K562 (cell line): ENCODE data around the gene BMF. TPM values are rescaled to one million over a fixed set of nuclear protein-coding genes. Genes with fewer than 3 reads are reported as not detected.
A peak's percentile ranks its signal among the peaks of the same experiment; 100 is the strongest.

Source experiments
- ATAC-seq: fragments of 200-7000 bp; cut with Tn5 transposase; 3 replicates; pipeline ENCODE4 v1.9.1; 2020; ENCODE audit warnings: moderate library complexity
- BruUV-seq: library from RNA; stranded (reverse); fragments of 400-500 nt; replicated peaks from 2 replicates; lab custom pipeline; 2021; lab: Mats Ljungman, UMichigan
- CTCF ChIA-PET: fragments of 300-600 bp; formaldehyde crosslinking; extraction: SDS; loops from one replicate; lab custom pipeline; 2021; ENCODE audit warnings: low intra/inter-chr PET ratio; lab: Yijun Ruan, JAX
- POLR2A ChIA-PET: fragments of 300-600, 350-650 bp; sonication (Branson Sonifier 250); formaldehyde crosslinking; extraction: SDS; loops from one replicate; lab custom pipeline; 2021; ENCODE audit warnings: antibody characterized with exemption, inconsistent platforms; lab: Yijun Ruan, JAX
- DNase-seq, 4 experiments: peaks; one replicate each; pipeline versions ENCODE4 v3.0.0 to v3.0.0-alpha.2; 2011 to 2018; ENCODE audit warnings: low spot score in 3 of 4, mixed read lengths in 3 of 4; ENCODE audit errors: extremely low read depth in 1 of 4
- FAIRE-seq: peaks from 2 replicates; lab custom pipeline; 2011; peaks lifted over from hg19 to GRCh38; lab: Jason Lieb, UNC
- H2AFZ ChIP-seq: 2 replicates; pipeline ENCODE4 v1.6.0; 2011; ENCODE audit warnings: low read depth, low read length, control low read depth, inconsistent platforms
- H3K27ac ChIP-seq: fragments of 200-600 bp; 3 replicates; pipeline ENCODE4 v1.8.0; 2011; ENCODE audit warnings: low read depth, mild to moderate bottlenecking, control low read depth, inconsistent platforms, low read length, moderate library complexity, mixed read lengths; ENCODE audit errors: extremely low read depth
- H3K27me3 ChIP-seq, 2 experiments: fragments of 300-600 bp in 1 of 2; 2 replicates in 1 of 2; 3 replicates in 1 of 2; pipeline versions ENCODE4 v1.6.0 to v1.8.0; 2011; ENCODE audit warnings: inconsistent platforms in 2 of 2, low read length in 2 of 2, mild to moderate bottlenecking in 1 of 2, mixed read lengths in 1 of 2, moderate library complexity in 1 of 2; ENCODE audit not compliant: control insufficient read depth in 2 of 2, insufficient read depth in 2 of 2
- H3K36me3 ChIP-seq: fragments of 300-600 bp; 3 replicates; pipeline ENCODE4 v1.8.0; 2011; ENCODE audit warnings: mild to moderate bottlenecking, low read length, inconsistent platforms; ENCODE audit not compliant: control insufficient read depth, insufficient read depth
- H3K4me1 ChIP-seq, 2 experiments: fragments of 200-600 bp in 1 of 2; replicated peaks in 1 of 2; 2 replicates in 1 of 2; 3 replicates in 1 of 2; pipeline versions ENCODE4 v1.5.1 to v1.8.0; 2011; ENCODE audit warnings: inconsistent platforms in 2 of 2, low read length in 2 of 2, mild to moderate bottlenecking in 1 of 2, mixed read lengths in 1 of 2, moderate library complexity in 1 of 2; ENCODE audit not compliant: control insufficient read depth in 2 of 2, insufficient read depth in 2 of 2
- H3K4me2 ChIP-seq: 2 replicates; pipeline ENCODE4 v1.6.1; 2011; ENCODE audit warnings: low read length, control low read depth, inconsistent platforms, mixed read lengths; ENCODE audit not compliant: insufficient read depth
- H3K4me3 ChIP-seq: fragments of 200-600 bp; sonication (generic), shearing (Covaris generic); 2 replicates; pipeline ENCODE4 v1.5.1; 2016; ENCODE audit warnings: control low read depth, inconsistent platforms
- H3K79me2 ChIP-seq: fragments of 200-600 bp; 3 replicates; pipeline ENCODE4 v1.8.0; 2011; ENCODE audit warnings: low read length, inconsistent platforms; ENCODE audit not compliant: control insufficient read depth, insufficient read depth
- H3K9ac ChIP-seq, 2 experiments: 2 replicates each; pipeline versions ENCODE4 v1.6.0 to v1.6.1; 2011; ENCODE audit warnings: low read depth in 2 of 2, low read length in 2 of 2, control low read depth in 1 of 2, inconsistent platforms in 1 of 2, mild to moderate bottlenecking in 1 of 2, mixed read lengths in 1 of 2; ENCODE audit not compliant: insufficient read depth in 1 of 2
- H3K9me1 ChIP-seq: one replicate; pipeline ENCODE4 v1.6.0; 2011; ENCODE audit warnings: inconsistent platforms, mild to moderate bottlenecking, low read length, moderate library complexity; ENCODE audit not compliant: control insufficient read depth, insufficient read depth
- H3K9me3 ChIP-seq: replicated peaks from 2 replicates; pipeline ENCODE4 v1.5.1; 2011; ENCODE audit warnings: low read depth, low read length, inconsistent platforms; ENCODE audit not compliant: control insufficient read depth, insufficient read depth
- H4K20me1 ChIP-seq: replicated peaks from 2 replicates; pipeline ENCODE4 v1.6.1; 2011; ENCODE audit warnings: low read length, inconsistent platforms, mixed read lengths; ENCODE audit not compliant: control insufficient read depth, insufficient read depth
- ATF3 ChIP-seq, 2 experiments: fragments of 450-650 bp in 1 of 2; sonication (generic) in 1 of 2; formaldehyde crosslinking in 1 of 2; IDR thresholded peaks in 1 of 2; conservative IDR thresholded peaks in 1 of 2; 2 replicates each; pipeline versions ENCODE4 v1.6.1 to v1.8.1; 2016 to 2023; ENCODE audit warnings: mild to moderate bottlenecking in 2 of 2, moderate library complexity in 2 of 2, inconsistent platforms in 1 of 2, missing genetic modification reagents in 1 of 2
- MAFF ChIP-seq: IDR thresholded peaks from 2 replicates; pipeline ENCODE4 v1.6.1; 2012; ENCODE audit warnings: low read length, improper control_type of control experiment
- NONO ChIP-seq, 2 experiments: fragments of 200-400 bp in 1 of 2; fragments of 450-650 bp in 1 of 2; formaldehyde crosslinking in 1 of 2; IDR thresholded peaks; 2 replicates each; pipeline ENCODE4 v1.6.1; 2017; ENCODE audit warnings: low read depth in 2 of 2, mild to moderate bottlenecking in 2 of 2, moderate library complexity in 2 of 2, low read length in 1 of 2
- ZBTB7A ChIP-seq: IDR thresholded peaks from 2 replicates; pipeline ENCODE4 v1.6.1; 2011; ENCODE audit warnings: low read depth, mild to moderate bottlenecking, low read length, moderate library complexity, borderline replicate concordance; ENCODE audit not compliant: control insufficient read depth
- ZNF12 ChIP-seq: sonication (generic); formaldehyde crosslinking; IDR thresholded peaks from 2 replicates; pipeline ENCODE4 v1.4.0; 2020; ENCODE audit warnings: mild to moderate bottlenecking, missing genetic modification reagents
- ZNF551 ChIP-seq: fragments of 250-450 bp; sonication (Bioruptor Pico); IDR thresholded peaks from 2 replicates; pipeline ENCODE4 v1.5.0; 2021; ENCODE audit warnings: mild to moderate bottlenecking, moderate library complexity
- ZNF77 ChIP-seq: fragments of 250-450 bp; sonication (Bioruptor Pico); IDR thresholded peaks from 2 replicates; pipeline ENCODE4 v1.5.0; 2020
- WGBS: fragments of 100-300 bp; shearing (Covaris generic); methylation state at CpG from one replicate; pipeline ENCODE4 v1.1.6; 2016; ENCODE audit warnings: low coverage, mixed read lengths; ENCODE audit not compliant: insufficient coverage; ENCODE audit errors: missing lambda C conversion rate; 5-methylcytosine and 5-hydroxymethylcytosine counted together
- in situ Hi-C: fragments of 300-500 bp; cut with MboI; formaldehyde crosslinking; loops from 4 replicates; pipeline ENCODE4 v1.15.0; 2018; ENCODE audit warnings: inconsistent platforms, mixed read lengths
- intact Hi-C: fragments of 100-400 bp; cut with micrococcal nuclease; formaldehyde crosslinking; loops from 2 replicates; pipeline ENCODE4 v1.14.2; 2022
- polyA plus RNA-seq, 8 experiments: library from polyadenylated mRNA; depleted of rRNA in 4 of 8; stranded (reverse) in 5 of 8; unstranded in 3 of 8; fragments of >200 nt; fragmentation: Nextera tagmentation in 2 of 8; fragmentation: Illumina TruSeq in 1 of 8; extraction: Ambion mirVana in 2 of 8; extraction: Trizol in 1 of 8; gene quantifications; 2 replicates each; pipeline versions ENCODE4 v1.2.1 to v1.2.3, GENCODE V29; 2011 to 2014; ENCODE audit warnings: inconsistent platforms in 1 of 8, missing spikeins in 1 of 8
- total RNA-seq, 7 experiments: library from RNA; depleted of rRNA in 6 of 7; stranded (reverse); fragments of >200 nt in 6 of 7; fragmentation: Illumina TruSeq in 2 of 7; extraction: Trizol in 2 of 7; gene quantifications; 2 replicates each; pipeline versions ENCODE4 v1.2.1 to v1.2.3, GENCODE V29; 2011 to 2021; ENCODE audit warnings: low replicate concordance in 1 of 7
- TF ChIP-seq, protein P1 (sequence below): sonication (generic); formaldehyde crosslinking; IDR thresholded peaks from 2 replicates; pipeline ENCODE4 v1.8.0; 2023; ENCODE audit warnings: missing genetic modification reagents, mild to moderate bottlenecking, borderline replicate concordance

Gene BMF
- total and polyA plus RNA-seq, 9 of the 15 experiments (the other 6 are each of a cell fraction or from before 2014, with no cell fraction given), result 0.25 to 0.91 (median 0.59) TPM; not detected in 2

- TF ChIP-seq, protein P1, sequence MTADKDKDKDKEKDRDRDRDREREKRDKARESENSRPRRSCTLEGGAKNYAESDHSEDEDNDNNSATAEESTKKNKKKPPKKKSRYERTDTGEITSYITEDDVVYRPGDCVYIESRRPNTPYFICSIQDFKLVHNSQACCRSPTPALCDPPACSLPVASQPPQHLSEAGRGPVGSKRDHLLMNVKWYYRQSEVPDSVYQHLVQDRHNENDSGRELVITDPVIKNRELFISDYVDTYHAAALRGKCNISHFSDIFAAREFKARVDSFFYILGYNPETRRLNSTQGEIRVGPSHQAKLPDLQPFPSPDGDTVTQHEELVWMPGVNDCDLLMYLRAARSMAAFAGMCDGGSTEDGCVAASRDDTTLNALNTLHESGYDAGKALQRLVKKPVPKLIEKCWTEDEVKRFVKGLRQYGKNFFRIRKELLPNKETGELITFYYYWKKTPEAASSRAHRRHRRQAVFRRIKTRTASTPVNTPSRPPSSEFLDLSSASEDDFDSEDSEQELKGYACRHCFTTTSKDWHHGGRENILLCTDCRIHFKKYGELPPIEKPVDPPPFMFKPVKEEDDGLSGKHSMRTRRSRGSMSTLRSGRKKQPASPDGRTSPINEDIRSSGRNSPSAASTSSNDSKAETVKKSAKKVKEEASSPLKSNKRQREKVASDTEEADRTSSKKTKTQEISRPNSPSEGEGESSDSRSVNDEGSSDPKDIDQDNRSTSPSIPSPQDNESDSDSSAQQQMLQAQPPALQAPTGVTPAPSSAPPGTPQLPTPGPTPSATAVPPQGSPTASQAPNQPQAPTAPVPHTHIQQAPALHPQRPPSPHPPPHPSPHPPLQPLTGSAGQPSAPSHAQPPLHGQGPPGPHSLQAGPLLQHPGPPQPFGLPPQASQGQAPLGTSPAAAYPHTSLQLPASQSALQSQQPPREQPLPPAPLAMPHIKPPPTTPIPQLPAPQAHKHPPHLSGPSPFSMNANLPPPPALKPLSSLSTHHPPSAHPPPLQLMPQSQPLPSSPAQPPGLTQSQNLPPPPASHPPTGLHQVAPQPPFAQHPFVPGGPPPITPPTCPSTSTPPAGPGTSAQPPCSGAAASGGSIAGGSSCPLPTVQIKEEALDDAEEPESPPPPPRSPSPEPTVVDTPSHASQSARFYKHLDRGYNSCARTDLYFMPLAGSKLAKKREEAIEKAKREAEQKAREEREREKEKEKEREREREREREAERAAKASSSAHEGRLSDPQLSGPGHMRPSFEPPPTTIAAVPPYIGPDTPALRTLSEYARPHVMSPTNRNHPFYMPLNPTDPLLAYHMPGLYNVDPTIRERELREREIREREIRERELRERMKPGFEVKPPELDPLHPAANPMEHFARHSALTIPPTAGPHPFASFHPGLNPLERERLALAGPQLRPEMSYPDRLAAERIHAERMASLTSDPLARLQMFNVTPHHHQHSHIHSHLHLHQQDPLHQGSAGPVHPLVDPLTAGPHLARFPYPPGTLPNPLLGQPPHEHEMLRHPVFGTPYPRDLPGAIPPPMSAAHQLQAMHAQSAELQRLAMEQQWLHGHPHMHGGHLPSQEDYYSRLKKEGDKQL (CRISPR knock-in tag), result no peak
- no peak for TF ChIP-seq ZNF77 (CRISPR knock-in tag)
- TF ChIP-seq, all 486 proteins: peak for 73
Observed at GRCh38 chr15:40080847-40081246, 27.8 kb downstream of the BMF start (continued).

GRCh38 chr15:40080104-40080503, 28.6 kb downstream of the BMF start:
- CTCF ChIA-PET, result no interaction called here
- 0 out of 2 replicates have a peak overlapping the region, but pooled peaks have one; percentile 1 for H2AFZ ChIP-seq
- no peak overlapping the region for H3K4me3 ChIP-seq
- peak overlapping the region; percentile 68; the same call in 1 of the 2 replicates for H3K4me2 ChIP-seq
- peaks cover 28 to 37% of the 10 kb centered on the region in 2 experiments for H3K4me1 ChIP-seq
- H3K9me3 ChIP-seq, result no peaks in the 10 kb centered on the region
- no peaks in the 10 kb centered on the region for H3K9me1 ChIP-seq
- in situ Hi-C loops (no loop called here), intact Hi-C loops (loop anchor here (2.0 kb wide), 1 partner anchor 27 kb away; no protein-coding TSS in a partner anchor)
- no peaks in the 10 kb centered on the region for H3K79me2 ChIP-seq
- no peak for FAIRE-seq
- no peak for ATAC-seq
- no peak for DNase-seq
- no peaks in the 10 kb centered on the region for H3K27me3 ChIP-seq
- no peak overlapping the region for H3K9ac ChIP-seq
- H3K27ac ChIP-seq, result no peak overlapping the region
- POLR2A ChIA-PET, result no interaction called here
- TF ChIP-seq ZNF12 (CRISPR knock-in tag) (peak; percentile 52; the same call in 1 of the 2 replicates), ZBTB7A (no peak), MAFF (no peak), ZNF551 (CRISPR knock-in tag) (no peak), ATF3 (IDR thresholded peaks at IDR 0.05) (peak; percentile 16; the same call in 1 of the 2 replicates), ATF3 (CRISPR knock-in tag; conservative IDR thresholded peaks at IDR 0.05) (no peak), NONO (IDR thresholded peaks at IDR 0.05; ENCODE audit: low read depth in 2 of 2, low read length in 1 of 2) (no peak)
- H3K36me3 ChIP-seq, result no peaks in the 10 kb centered on the region
- 27% methylated on average over 1 of the region's 1 CpG for WGBS
- BruUV-seq, result no TSS peak
- no peaks in the 10 kb centered on the region for H4K20me1 ChIP-seq
